Activated T-cell treated with anti-CD3 and anti-CD28 coated beads for 1 hour (primary cell): Measurements from ENCODE around the gene LGR6.
"Not testable (repeated sequence)": the region's sequence is repeated elsewhere in the genome, so short reads cannot be mapped to it uniquely, and the experiment has no call there.

Experiments
- DNase-seq: peaks from one replicate; pipeline ENCODE4 v3.0.0-alpha.2; 2020; ENCODE audit warnings: low read depth

Gene LGR6

GRCh38 chr1:202329891-202330290, 136.3 kb downstream of the LGR6 start:
- DNase-seq, result no peak

- no peak for DNase-seq
Observed at GRCh38 chr1:202333861-202334260, 140.3 kb downstream of the LGR6 start.

- no peak for DNase-seq
Observed at GRCh38 chr1:202343652-202344349, 150.2 kb downstream of the LGR6 start.

- no peak for DNase-seq
Observed at GRCh38 chr1:202348005-202348508, 154.5 kb downstream of the LGR6 start.

- DNase-seq, result peak; percentile 91
Observed at GRCh38 chr1:202348509-202349205, 155.1 kb downstream of the LGR6 start, which contains the start of gene PPP1R12B. Gene PPP1R12B (plus strand): TSS chr1:202348699. CDS start chr1:202348852, 153 bp downstream.

- no peak for DNase-seq
Observed at GRCh38 chr1:202349206-202349928, 155.8 kb downstream of the LGR6 start.

GRCh38 chr1:202351725-202352124, 158.1 kb downstream of the LGR6 start:
- DNase-seq, result no peak

- not testable (repeated sequence) for DNase-seq
Observed at GRCh38 chr1:202352583-202353197, 159.1 kb downstream of the LGR6 start.

- DNase-seq, result no peak
Observed at GRCh38 chr1:202355944-202356553, 162.4 kb downstream of the LGR6 start.

GRCh38 chr1:202357506-202357905, 163.9 kb downstream of the LGR6 start:
- DNase-seq, result no peak

- DNase-seq, result no peak
Observed at GRCh38 chr1:202361224-202361623, 167.6 kb downstream of the LGR6 start.

- DNase-seq, result no peak
Observed at GRCh38 chr1:202361701-202362100, 168.1 kb downstream of the LGR6 start.

GRCh38 chr1:202362212-202362611, 168.6 kb downstream of the LGR6 start:
- no peak for DNase-seq

GRCh38 chr1:202365092-202365815, 171.7 kb downstream of the LGR6 start:
- no peak for DNase-seq

- DNase-seq, result no peak
Observed at GRCh38 chr1:202367271-202367670, 173.7 kb downstream of the LGR6 start.
